Pancreas (tissue), 10 donors: ENCODE results near the gene CDK11A. TPM values are rescaled to one million over a fixed set of nuclear protein-coding genes. Genes with fewer than 3 reads are reported as not detected.
A peak's percentile ranks its signal among the peaks of the same experiment; 100 is the strongest.
"Not testable (repeated sequence)": the region's sequence is repeated elsewhere in the genome, so short reads cannot be mapped to it uniquely, and the experiment has no call there.

Experiments used
- ATAC-seq, 4 donors: fragments of 200-7000 bp; cut with Tn5 transposase; one replicate each; pipeline versions ENCODE4 v1.8.0 to v1.9.1; 2020; ENCODE audit warnings: mild to moderate bottlenecking in 4 of 4, moderate library complexity in 4 of 4
- DNase-seq, 6 donors: peaks; one replicate each; pipeline ENCODE4 v3.0.0-alpha.2; 2020
- FAIRE-seq: peaks from 2 replicates; lab custom pipeline; 2012; peaks lifted over from hg19 to GRCh38; lab: Jason Lieb, UNC
- H3K27ac ChIP-seq, 4 donors: fragments of 200-600 bp; sonication (generic); 1 replicate in 3 of 4; 2 replicates in 1 of 4; pipeline versions ENCODE4 v1.5.0 to v1.8.0; 2020
- H3K27me3 ChIP-seq, 4 donors: fragments of 200-600 bp; one replicate each; pipeline ENCODE4 v1.8.0; 2021
- H3K36me3 ChIP-seq, 3 donors: fragments of 200-600 bp; sonication (generic) in 1 of 3; one replicate each; pipeline versions ENCODE4 v1.5.0 to v1.8.0; 2020 to 2021
- H3K4me1 ChIP-seq, 3 donors: fragments of 200-600 bp; one replicate each; pipeline ENCODE4 v1.8.0; 2021
- H3K4me3 ChIP-seq, 4 donors: fragments of 200-600 bp; sonication (generic) in 2 of 4; one replicate each; pipeline versions ENCODE4 v1.5.0 to v1.8.0; 2020 to 2021
- H3K9me3 ChIP-seq, 4 donors: fragments of 200-600 bp; one replicate each; pipeline ENCODE4 v1.8.0; 2021
- WGBS, 2 donors: extraction: QIAGEN DNeasy Blood & Tissue Kit; methylation state at CpG; one replicate each; pipeline ENCODE4 v1.1.7; 2013; 5-methylcytosine and 5-hydroxymethylcytosine counted together
- intact Hi-C, 3 donors: fragments of 100-400 bp; cut with DNase I; formaldehyde crosslinking; loops; one replicate each; pipeline versions ENCODE4 v1.11.1 to v1.14.2; 2022
- polyA plus RNA-seq, 2 donors: library from polyadenylated mRNA; stranded (reverse); fragments of 200-250 nt; gene quantifications; one replicate each; pipeline ENCODE4 v1.2.3, GENCODE V29; 2013
- total RNA-seq, 6 donors: library from RNA; stranded (reverse); fragmentation: NEBNext Ultra II Directional in 4 of 6; extraction: Animal tissue kit (Norgen Biotek cat#: 25700) in 4 of 6; gene quantifications; one replicate each; pipeline versions ENCODE4 v1.2.1 to v1.2.4, GENCODE V29; 2021 to 2023
- TF ChIP-seq, protein P1 (sequence below), 4 donors: fragments of 200-600 bp; sonication (generic) in 3 of 4; IDR thresholded peaks; one replicate each; pipeline versions ENCODE4 v1.5.0 to v1.8.0; 2021; ENCODE audit warnings: antibody characterized with exemption in 4 of 4
- donor health status: healthy with polysubstance abuse.
- donor health status: DM: no; HTN: no; CAD: no; lungs with moderate emphysema.
- donor health status: DM: no; HTN: no; CAD: no.
- donor health status: control.
- donor health status: control.
- donor health status: Bipolar disorder and iron deficiency.
- donor health status: DM: yes; HTN: yes; CAD: no.
- donor health status: DM: no; HTN: no; CAD: no.
- donor health status: DM: no; HTN: no; CAD: no.
- donor health status: DM: yes; HTN: yes; CAD: no.

The CDK11A gene
- total and polyA plus RNA-seq, 8 donors: 13.2 to 111 (median 17.8) TPM

DNA sequence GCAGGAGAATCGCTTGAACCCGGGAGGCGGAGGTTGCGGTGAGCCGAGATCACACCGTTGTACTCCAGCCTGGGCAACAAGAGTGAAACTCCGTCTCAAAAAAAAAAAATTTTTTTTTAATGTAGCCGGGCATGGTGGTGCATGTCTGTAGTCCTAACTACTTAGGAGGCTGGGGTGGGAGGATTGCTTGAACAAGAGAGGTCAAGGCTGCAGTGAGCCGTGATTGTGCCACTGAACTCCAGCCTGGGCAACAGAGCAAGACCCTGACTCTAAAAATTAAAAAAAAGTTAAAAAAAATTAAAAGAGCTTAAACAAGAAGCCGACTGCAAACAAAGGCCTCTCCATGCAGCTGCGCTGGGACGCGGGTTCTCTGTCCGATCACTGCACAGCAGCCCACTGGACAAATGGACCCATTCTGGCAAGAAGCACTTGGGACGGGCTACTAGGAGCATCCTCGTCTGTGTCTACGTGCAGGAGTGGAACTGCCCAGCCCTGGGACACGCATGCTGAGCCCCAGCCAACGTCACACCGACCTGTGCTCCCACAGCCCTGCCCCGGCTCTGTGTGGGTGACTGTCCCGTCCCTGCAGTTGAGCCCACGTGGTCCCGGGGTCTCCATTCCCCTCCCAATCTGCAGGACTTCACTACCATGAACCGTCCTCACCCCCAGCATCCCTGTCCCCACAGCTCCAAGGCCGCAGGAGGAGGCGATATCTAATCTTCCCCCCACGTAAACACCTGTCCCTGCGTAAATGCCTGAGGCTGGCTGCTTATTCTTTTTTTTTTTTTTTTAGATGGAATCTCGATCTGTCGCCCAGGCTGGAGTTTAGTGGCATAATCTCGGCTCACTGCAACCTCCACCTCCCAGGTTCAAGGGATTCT lies 43.9 kb downstream of the CDK11A start:
- TF ChIP-seq, protein P1, sequence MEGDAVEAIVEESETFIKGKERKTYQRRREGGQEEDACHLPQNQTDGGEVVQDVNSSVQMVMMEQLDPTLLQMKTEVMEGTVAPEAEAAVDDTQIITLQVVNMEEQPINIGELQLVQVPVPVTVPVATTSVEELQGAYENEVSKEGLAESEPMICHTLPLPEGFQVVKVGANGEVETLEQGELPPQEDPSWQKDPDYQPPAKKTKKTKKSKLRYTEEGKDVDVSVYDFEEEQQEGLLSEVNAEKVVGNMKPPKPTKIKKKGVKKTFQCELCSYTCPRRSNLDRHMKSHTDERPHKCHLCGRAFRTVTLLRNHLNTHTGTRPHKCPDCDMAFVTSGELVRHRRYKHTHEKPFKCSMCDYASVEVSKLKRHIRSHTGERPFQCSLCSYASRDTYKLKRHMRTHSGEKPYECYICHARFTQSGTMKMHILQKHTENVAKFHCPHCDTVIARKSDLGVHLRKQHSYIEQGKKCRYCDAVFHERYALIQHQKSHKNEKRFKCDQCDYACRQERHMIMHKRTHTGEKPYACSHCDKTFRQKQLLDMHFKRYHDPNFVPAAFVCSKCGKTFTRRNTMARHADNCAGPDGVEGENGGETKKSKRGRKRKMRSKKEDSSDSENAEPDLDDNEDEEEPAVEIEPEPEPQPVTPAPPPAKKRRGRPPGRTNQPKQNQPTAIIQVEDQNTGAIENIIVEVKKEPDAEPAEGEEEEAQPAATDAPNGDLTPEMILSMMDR (IDR thresholded peaks at IDR 0.05): no peak
- 73 to 78% methylated on average over 32 of the region's 32 CpGs for WGBS, 2 donors
- DNase-seq: peak in 1 of 6 donors; percentile 52

DNA sequence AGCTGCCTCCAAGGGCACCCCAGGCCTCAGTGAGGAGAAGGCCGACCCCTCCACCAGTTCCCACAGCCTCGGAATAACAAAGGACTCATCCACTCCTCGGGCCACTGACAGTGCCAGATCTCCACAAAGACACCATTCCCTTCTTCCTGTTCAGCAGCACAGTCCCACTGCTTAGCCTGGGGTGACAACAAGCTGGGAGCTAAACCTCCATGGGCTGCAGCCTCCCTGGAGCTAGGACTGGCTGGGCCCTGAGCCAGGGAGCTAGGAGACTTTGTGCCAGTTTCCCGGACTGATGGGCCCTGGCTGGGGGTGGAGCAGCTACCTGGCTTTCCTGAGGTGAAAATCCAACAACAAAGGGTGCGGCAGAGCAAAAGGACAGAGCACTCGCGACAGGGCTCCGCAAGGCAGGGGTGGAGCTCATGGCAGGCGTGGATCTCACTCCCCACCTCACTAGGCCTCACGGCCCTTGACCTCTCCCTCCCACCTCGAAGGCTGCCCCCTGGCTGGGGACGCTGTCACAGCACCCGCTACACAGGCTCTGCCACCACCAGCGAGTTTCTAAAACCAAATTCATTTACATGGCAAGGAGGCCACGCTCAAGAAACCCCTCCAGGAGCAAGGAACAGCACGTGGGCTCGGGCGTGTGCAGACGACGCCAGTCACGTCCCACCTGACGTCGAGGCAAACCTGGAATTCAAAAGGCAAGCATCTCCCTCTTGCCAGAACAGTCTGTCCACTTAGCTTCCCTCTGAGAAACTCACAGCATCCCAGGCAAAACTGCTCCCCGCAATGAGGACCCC lies 45.4 kb downstream of the CDK11A start:
- Histone ChIP-seq H3K27me3 (no peaks in the 10 kb centered on the region), H3K36me3 (no peaks in the 10 kb centered on the region), H3K9me3 (no peaks in the 10 kb centered on the region), H3K4me1 (peaks cover 0 to 3% (median 0%) of the 10 kb centered on the region in 3 donors), H3K27ac (peak overlapping the region in 2 of 4 donors; percentile 2 to 28), H3K4me3 (no peak overlapping the region)
- intact Hi-C loops: no loop called here
- ATAC-seq: peak; percentile 36 to 76 (median 72)
- TF ChIP-seq, protein P1 (IDR thresholded peaks at IDR 0.05): no peak
- peak in 4 of 6 donors; percentile 19 to 69 (median 55) for DNase-seq
- WGBS, 2 donors: 61 to 62% methylated on average over 24 of the region's 24 CpGs
- no peak for FAIRE-seq

More for the DNA sequence above, 43.9 kb downstream of the CDK11A start:
- no peaks in the 10 kb centered on the region for H3K36me3 ChIP-seq
- intact Hi-C loops: no loop called here
- no peaks in the 10 kb centered on the region for H3K9me3 ChIP-seq
- no peak overlapping the region for H3K27ac ChIP-seq
- no peaks in the 10 kb centered on the region for H3K27me3 ChIP-seq
- H3K4me3 ChIP-seq: no peak overlapping the region
- FAIRE-seq (no peak), ATAC-seq (no peak)
- peaks cover 0 to 3% (median 0%) of the 10 kb centered on the region in 3 donors for H3K4me1 ChIP-seq

DNA sequence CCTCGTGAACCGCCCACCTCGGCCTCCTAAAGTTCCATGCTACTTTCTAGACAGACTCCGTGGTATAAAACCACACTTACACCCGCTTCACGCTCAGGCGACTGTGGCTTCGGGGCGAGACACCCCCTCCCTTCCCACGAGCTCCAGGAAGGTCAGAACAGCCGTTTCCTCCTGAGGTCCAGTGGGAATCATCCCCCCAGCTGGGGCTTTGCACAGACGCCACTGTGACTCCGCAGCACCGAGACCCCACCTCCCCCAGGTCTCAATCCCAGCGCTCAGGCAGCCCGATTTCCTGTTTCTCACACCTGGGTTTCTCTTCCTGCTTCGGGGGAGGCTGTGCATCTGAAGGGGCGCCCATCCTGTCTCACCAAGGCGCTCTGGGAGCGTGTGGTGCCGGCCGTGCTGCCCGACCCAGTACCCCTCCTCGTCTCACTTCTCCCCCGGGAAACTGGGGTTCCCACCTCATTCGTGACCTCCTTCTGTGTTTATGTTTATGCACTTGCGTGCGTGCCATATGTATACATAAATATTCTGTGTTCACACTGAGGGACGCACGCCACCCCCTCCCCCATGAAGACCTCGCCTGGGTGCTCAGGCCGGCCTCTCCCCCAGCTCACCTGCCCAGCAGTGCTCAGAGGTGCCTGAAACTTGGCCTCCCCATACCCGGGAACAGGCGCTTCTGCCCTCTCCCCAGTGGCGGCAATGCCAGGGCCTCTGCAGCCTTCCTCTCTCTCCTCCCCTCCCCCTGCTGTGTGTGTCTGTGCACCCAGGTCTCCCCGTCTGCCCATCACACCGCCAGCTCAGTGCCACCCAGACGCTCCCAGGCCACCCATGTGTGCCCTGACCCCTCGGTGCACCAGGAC lies 46.2 kb downstream of the CDK11A start:
- 87% methylated on average over 38 to 39 of the region's 39 CpGs for WGBS, 2 donors
- Histone ChIP-seq H3K27me3 (no peaks in the 10 kb centered on the region), H3K36me3 (no peaks in the 10 kb centered on the region), H3K9me3 (no peaks in the 10 kb centered on the region), H3K4me3 (no peak overlapping the region), H3K4me1 (peaks cover 0 to 3% (median 0%) of the 10 kb centered on the region in 3 donors), H3K27ac (peak overlapping the region in 1 of 4 donors; percentile 2)
- TF ChIP-seq, protein P1 (IDR thresholded peaks at IDR 0.05): no peak
- ATAC-seq: peak in 1 of 4 donors; percentile 5
- intact Hi-C loops: no loop called here
- no peak for FAIRE-seq
- peak in 2 of 6 donors; percentile 15 to 49 for DNase-seq

DNA sequence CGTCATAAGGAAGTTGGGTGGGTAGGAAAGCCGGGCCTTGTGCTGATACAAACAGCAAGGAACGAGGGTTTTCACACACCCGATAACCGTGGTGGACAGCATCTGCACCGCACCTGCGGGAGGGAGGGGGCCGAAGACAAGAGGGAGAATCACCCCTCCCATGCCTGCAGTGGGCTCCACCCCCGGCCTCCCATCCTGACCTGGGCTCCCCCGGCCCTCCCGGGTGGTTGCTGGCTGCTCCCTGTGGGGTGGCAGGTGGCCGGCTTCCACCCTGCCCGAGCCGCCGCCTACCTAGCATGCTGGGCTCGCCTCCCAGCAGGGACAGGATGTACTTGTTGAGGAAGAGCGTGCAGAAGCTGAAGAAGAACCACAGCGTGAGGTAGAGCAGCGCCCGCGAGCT lies 48.1 kb downstream of the CDK11A start:
- H3K4me3 ChIP-seq, H3K4me1 ChIP-seq, H3K36me3 ChIP-seq, DNase-seq, FAIRE-seq, H3K9me3 ChIP-seq, ATAC-seq, H3K27me3 ChIP-seq, H3K27ac ChIP-seq, intact Hi-C loops: not testable (repeated sequence)
- WGBS, 2 donors: 80 to 90% methylated on average over 3 to 8 of the region's 21 CpGs

DNA sequence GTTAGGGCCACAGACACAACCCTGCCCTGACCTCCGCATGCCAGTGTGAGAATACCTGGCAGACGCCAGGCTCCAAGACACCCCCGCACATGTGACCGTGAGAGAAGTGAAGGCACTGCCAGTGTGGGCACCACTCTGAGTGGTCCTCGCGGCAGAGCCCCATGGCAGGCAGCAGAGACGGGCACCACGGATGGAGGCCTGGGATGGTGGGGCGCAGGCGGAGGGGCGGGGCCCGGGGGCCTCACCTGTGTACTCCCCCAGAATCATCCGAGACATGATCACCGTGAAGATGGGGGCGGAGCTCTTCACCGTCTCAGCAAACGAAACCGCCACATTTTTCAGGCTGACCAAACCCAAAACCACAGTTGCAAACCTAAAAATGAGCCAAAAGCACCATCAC lies 48.9 kb downstream of the CDK11A start:
- H3K36me3 ChIP-seq, FAIRE-seq, H3K9me3 ChIP-seq, H3K27ac ChIP-seq, H3K4me3 ChIP-seq, H3K27me3 ChIP-seq, intact Hi-C loops, ATAC-seq, H3K4me1 ChIP-seq: not testable (repeated sequence)
- DNase-seq: peak in 1 of 6 donors; percentile 12
- 96 to 97% methylated on average over 6 to 17 of the region's 18 CpGs for WGBS, 2 donors

DNA sequence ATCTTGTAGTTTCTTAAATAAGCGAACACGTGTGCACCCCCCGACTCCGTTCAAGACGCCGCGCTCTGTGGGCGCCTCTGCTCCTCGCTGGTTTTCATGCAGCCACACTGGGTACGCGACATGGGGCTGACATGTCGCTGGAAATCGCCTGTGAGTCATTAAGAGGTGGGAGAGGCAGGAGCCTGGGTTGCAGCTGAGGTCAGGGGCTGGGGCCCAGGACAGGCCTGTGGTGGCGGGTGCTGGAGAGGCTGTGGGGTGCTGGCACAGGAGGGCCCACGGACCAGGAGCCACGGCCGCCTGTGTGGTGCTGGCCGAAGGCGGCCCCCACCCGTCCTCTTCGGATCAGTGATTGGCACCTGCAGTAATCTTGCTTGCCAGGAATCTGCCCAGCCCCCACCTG lies 49.4 kb downstream of the CDK11A start:
- peak in 1 of 6 donors; percentile 23 for DNase-seq
- H3K36me3 ChIP-seq, H3K4me1 ChIP-seq, FAIRE-seq, intact Hi-C loops, H3K27ac ChIP-seq, ATAC-seq, H3K27me3 ChIP-seq, H3K4me3 ChIP-seq, H3K9me3 ChIP-seq: not testable (repeated sequence)
- WGBS, 2 donors: 87 to 91% methylated on average over 13 to 20 of the region's 21 CpGs
